SK-N-DZ (cell line): ENCODE results near the gene PLCXD3.

Source experiments
- DNase-seq: peaks from one replicate; pipeline ENCODE4 v3.0.0-alpha.2; 2015; ENCODE audit warnings: low spot score

PLCXD3 gene

GRCh38 chr5:41286696-41287095, 223.7 kb downstream of the PLCXD3 start:
- DNase-seq, result no peak

GRCh38 chr5:41286165-41286564, 224.2 kb downstream of the PLCXD3 start:
- DNase-seq, result no peak

GRCh38 chr5:41284938-41285337, 225.5 kb downstream of the PLCXD3 start:
- no peak for DNase-seq

GRCh38 chr5:41281215-41281810, 229.1 kb downstream of the PLCXD3 start:
- DNase-seq, result peak; percentile 5

- DNase-seq, result no peak
Measured at GRCh38 chr5:41279040-41279439, 231.4 kb downstream of the PLCXD3 start.

- DNase-seq, result no peak
Measured at GRCh38 chr5:41277476-41278245, 232.7 kb downstream of the PLCXD3 start.

GRCh38 chr5:41275813-41276512, 234.4 kb downstream of the PLCXD3 start:
- no peak for DNase-seq

- DNase-seq, result peak; percentile 39
Measured at GRCh38 chr5:41270423-41271251, 239.8 kb downstream of the PLCXD3 start.

- DNase-seq, result no peak
Measured at GRCh38 chr5:41268894-41269293, 241.5 kb downstream of the PLCXD3 start.

- no peak for DNase-seq
Measured at GRCh38 chr5:41266377-41266776, 244.0 kb downstream of the PLCXD3 start.

GRCh38 chr5:41264019-41264418, 246.4 kb downstream of the PLCXD3 start:
- DNase-seq, result no peak

GRCh38 chr5:41263335-41263734, 247.1 kb downstream of the PLCXD3 start:
- DNase-seq, result no peak
